B cell (primary cell): ENCODE measurements around the gene AGAP1.

Source experiments
- CTCF ChIP-seq: fragments of 200-600 bp; IDR thresholded peaks from one replicate; pipeline ENCODE4 v1.8.0; 2022; ENCODE audit warnings: antibody characterized with exemption, mild to moderate bottlenecking
- EZH2 ChIP-seq: IDR thresholded peaks from 2 replicates; pipeline ENCODE4 v1.6.1; 2012; ENCODE audit warnings: borderline replicate concordance, low read depth, mild to moderate bottlenecking, moderate library complexity, low read length; ENCODE audit not compliant: insufficient read depth, poor library complexity, severe bottlenecking

GRCh38 chr2:235960716-235961640 lies 467.1 kb downstream of the AGAP1 start:
- TF ChIP-seq CTCF (no peak), EZH2 (no peak)
